GM21717 (cell line): ENCODE data around the gene ZNF133.
"Not testable (repeated sequence)": the region's sequence is repeated elsewhere in the genome, so short reads cannot be mapped to it uniquely, and the experiment has no call there.

Experiments used
- ATAC-seq: cut with Tn5 transposase; IDR thresholded peaks from one replicate; pipeline ENCODE4 v1.9.1; 2021; ENCODE audit warnings: mild to moderate bottlenecking, moderate library complexity; ENCODE audit not compliant: unreplicated experiment

The ZNF133 gene

GRCh38 chr20:18287915-18288748, at the start of gene ZNF133:
Gene ZNF133, plus strand, starts transcription at chr20:18288527. Its CDS starts 17,160 bp downstream, at chr20:18305687.
- ATAC-seq, result peak; percentile 97

DNA sequence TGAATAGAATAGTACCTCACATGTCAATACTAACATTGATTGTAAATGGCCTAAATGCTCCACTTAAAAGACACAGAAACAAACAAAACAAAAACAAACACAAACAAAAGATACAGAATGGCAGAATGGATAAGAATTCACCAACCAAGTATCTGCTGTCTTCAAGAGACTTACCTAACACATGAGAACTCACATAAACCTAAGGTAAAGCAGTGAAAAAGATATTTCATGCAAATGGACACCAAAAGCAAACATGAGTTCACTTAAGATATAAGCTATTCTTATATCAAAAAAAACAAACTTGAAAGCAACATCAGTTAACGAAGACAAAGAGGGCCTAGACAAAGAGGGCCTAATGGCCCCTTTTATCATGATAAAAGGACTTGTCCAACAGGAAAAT, 47.3 kb upstream of the ZNF133 start:
- no peak for ATAC-seq

DNA sequence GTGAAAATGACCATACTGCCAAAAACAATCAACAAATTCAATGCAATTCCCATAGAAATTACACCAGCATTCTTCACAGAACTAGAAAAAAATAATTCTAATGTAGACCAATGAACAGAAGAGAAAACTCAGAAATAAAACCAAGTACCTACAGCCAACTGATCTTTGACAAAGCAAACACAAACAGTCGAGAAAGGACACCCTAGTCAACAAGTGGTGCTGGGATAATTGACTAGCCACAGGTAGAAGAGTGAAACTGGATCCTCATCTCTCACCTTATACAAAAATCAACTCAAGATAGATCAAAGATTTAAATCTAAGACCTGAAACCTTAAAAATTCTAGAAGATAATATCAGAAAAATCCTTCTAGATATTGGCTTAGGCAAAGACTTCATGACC, 44.5 kb upstream of the ZNF133 start:
- no peak for ATAC-seq

DNA sequence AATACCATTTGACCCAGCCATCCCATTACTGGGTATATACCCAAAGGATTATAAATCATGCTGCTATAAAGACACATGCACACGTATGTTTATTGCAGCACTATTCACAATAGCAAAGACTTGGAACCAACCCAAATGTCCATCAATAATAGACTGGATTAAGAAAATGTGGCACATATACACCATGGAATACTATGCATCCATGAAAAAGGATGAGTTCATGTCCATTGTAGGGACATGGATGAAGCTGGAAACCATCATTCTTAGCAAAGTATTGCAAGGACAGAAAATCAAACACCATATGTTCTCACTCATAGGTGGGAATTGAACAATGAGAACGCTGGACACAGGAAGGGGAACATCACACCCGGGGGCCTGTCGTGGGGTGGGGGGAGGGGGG, 39.8 kb upstream of the ZNF133 start:
- ATAC-seq, result not testable (repeated sequence)

DNA sequence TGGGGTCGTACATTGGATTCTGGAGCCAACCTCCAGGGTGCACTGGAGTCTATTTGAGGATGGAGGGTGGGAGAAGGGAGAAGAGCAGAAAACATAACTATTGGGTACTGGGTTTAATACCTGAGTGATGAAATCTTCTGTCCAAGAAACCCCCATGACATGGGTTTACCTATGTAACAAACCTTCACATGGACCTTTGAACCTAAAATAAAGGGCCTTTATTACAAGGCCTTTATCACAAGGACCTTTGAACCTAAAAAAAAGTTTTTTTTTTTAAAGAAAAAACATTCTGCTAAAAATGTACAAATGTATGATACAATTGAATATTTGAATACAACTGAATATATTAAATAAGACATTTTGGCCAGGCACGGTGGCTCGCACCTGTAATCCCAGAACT, 38.1 kb upstream of the ZNF133 start:
- ATAC-seq, result no peak

DNA sequence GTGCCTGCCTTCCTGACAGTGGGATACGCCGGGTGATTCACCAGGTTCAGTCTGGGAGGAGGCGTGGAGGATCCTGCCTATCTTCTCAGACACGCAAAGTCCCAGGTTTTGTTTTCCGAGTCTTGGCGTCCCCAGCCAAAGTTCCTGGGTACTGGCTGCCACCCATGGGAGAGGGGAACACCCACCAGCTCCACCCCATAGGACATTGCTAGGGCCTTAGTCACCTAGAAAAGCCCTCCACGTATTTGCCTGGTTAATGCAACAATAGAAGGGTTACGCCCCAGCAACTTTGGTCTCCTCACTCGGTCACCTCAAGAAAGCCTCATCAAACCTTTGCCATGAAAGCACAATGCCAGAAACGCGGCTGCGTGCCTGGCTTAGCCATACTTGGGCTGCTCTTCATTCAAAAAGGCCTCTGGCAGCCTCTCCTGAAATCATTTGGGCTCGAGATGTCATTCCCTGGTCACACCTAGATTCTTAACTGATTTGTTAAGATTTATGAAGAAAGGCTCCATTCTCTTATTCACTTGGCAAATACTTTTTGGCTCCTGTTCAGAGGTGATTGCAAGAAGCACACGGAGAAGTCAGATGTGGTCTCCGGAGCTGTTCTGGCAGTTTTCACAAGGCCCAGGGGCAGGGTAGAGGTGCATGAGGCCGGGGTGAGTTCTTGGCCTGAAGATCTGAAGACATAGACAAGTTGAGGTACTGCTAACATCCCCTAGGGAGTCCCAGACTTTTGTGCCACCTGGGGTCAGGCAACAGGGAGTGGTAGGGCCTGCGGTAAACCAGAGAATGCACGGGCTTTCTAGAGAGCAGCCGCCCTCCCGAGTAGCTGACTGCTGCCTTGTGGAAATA, 35.5 kb upstream of the ZNF133 start:
- ATAC-seq, result no peak

DNA sequence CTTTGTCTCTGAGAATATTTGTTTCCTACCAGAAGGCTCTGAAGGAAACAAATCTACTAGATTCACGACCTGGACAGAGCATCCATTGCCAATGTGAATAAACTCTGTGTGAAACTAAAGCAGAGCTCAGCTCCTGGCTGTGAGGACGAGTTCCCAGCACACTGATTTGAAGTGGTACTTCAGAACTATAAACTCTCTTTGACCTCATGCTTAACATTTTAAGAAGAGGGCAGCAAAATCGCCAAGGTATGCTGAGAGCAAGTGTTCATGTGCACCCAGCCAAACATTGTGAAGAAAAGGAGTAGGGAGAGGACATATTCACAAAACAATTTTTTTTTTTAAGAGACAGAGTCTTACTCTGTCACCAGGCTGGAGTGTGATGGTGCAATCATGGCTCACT, 33.7 kb upstream of the ZNF133 start:
- no peak for ATAC-seq

- no peak for ATAC-seq
Measured at GRCh38 chr20:18255526-18255925, 32.8 kb upstream of the ZNF133 start.

- no peak for ATAC-seq
Measured at GRCh38 chr20:18256440-18257090, 31.8 kb upstream of the ZNF133 start.

- no peak for ATAC-seq
Measured at GRCh38 chr20:18258126-18258860, 30.0 kb upstream of the ZNF133 start.

DNA sequence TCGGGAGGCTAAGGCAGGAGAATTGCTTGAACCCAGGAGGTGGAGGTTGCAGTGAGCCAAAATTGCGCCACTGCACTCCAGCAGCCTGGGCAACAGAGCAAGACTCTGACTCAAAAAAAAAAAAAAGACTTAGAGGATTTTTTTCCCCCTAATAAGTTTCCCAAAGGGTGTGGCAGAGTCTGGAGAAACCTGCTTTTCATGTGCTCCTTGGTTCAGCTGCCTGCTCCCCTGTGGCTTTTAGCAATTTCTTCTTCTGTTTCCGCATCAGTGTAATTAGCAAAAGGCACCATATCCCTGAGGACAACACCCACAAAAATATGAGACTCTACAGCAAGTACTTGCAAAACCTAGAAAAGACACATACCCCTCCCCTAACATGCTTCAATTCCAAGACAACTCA, 28.6 kb upstream of the ZNF133 start:
- no peak for ATAC-seq

DNA sequence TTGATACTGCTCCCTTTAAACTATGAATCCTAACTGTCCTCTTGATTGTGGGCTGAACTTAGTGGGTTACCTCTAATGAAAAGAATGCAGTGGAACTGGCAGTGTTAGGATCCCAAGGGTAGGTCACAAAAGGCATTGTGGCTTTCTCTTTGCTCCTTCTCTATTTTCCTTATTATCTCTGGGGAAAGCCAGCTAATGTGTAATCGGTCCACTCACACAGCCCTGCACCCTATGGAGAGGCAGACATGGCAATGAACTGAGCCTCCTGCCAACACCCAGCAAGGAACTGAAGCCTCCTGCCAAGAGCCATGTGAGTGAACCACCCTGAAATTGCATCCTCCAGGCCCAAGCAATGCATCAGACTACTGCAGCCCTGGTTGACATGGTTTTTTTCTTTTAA, 24.6 kb upstream of the ZNF133 start:
- ATAC-seq, result no peak

GRCh38 chr20:18265441-18265840, 22.9 kb upstream of the ZNF133 start:
- no peak for ATAC-seq

DNA sequence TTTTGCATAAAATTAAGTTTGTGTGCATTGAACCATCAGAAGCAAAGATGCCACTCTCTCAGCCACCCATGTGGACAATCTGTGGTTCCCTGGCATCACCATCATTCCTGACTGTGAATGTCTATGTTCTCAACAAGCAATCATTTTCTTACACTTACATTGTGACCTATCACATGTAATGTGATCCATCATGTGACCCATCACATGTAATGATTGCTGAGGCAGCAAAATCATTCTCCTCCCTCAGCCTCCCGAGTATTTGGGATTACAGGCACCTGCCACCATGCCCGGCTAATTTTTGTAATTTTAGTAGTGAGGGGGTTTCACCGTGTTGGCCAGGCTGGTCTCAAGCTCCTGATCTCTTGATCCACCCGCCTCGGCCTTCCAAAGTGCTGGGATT, 22.0 kb upstream of the ZNF133 start:
- ATAC-seq, result no peak

DNA sequence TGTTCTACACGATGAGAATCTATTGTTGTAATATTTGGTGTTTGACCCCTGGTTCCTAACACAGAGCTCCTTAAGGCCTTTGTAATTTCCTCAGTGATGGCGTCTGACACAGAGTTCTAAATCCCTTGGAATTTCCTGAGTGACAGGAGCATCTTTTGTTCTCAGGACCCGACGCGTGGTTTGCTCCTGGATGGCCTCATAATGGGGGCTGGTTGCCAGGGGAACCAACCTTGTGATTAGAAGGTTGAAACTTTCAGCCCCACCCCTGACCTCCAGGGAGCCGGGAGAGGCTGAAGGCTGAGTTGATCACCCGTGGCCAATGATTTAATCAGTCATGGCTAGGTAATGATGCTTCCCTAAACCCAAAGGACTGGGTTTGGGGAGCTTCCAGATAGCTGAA, 20.5 kb upstream of the ZNF133 start:
- no peak for ATAC-seq

DNA sequence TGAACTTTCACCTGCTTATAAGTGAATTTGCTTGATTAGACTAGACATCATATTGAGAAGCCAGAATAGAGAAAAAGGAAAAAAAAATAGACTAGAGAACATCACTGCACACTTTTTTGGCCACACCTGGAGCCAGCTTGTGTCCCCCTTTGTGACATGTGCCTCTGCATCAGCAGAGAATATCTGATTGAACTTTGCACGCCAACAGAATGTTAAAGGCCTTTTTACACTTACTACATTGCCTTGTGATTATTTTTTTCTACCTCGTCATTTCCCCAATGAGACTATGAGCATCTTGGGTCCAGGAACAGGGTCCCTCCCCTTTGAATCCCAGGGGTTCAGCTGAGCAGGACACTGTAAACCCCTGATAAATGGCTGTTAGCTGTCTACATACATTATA, 17.2 kb upstream of the ZNF133 start:
- no peak for ATAC-seq

DNA sequence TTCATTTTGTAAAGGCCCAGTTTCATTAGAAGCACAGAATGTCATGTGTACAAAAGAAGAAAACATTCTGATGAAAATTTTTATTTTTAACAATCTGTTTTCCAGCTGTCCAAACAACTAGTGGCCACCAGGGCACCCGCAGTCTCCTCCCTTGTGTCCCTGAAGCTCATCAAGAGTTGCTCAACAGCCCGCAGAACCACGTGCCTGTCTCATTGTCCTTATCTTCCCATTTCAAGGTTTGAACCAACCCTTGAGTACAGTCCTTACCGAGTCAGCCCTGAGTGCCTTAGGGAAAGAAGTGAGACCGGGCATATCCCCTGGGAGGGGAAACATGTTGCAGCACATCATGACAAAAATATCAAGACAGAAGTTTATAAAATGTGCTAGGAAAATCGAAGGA, 15.9 kb upstream of the ZNF133 start:
- no peak for ATAC-seq

- ATAC-seq, result no peak
Measured at GRCh38 chr20:18273738-18274137, 14.6 kb upstream of the ZNF133 start.

- not testable (repeated sequence) for ATAC-seq
Measured at GRCh38 chr20:18275960-18276359, 12.4 kb upstream of the ZNF133 start.

DNA sequence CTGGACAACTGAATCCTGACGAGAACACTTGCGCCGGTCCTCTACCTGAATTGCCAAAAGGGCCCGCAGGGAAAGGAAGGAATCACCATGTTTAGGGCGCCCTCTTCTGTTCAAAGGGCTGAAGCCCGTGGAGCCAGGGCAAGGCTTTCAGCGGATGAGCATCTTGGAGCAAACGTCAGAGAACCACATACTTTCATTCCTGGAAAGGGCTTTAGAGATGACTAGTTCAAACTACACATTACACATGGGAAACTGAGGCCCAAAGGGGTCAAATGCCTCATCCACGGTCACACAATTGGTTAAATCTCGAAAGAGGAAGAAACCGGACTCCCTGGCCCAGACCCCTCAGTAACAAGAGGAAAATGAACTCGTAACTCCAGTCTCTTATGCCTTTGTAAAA, 11.5 kb upstream of the ZNF133 start:
- no peak for ATAC-seq

- ATAC-seq, result no peak
Measured at GRCh38 chr20:18279242-18279641, 9.1 kb upstream of the ZNF133 start.
